Measurements from ENCODE around the gene COL4A2.
A peak's percentile ranks its signal among the peaks of the same experiment; 100 is the strongest.

Gene COL4A2

GRCh38 chr13:110382229-110382628, 75.1 kb downstream of the COL4A2 start:
- no peak overlapping the region for H3K4me3 ChIP-seq (ENCODE audit: low read depth, low read length)
- CTCF ChIA-PET: interaction anchor here (0.9 kb wide), 1 partner anchor 30 kb away, joined by 4 read pairs; no protein-coding TSS in a partner anchor
- POLR2A ChIA-PET: no interaction called here
- DNase-seq (ENCODE audit: low read depth, low spot score): no peak
- TF ChIP-seq CTCF (IDR thresholded peaks at IDR 0.05; ENCODE audit: insufficient read depth, low read length, missing control alignments): no peak

- no peak for TF ChIP-seq CTCF (IDR thresholded peaks at IDR 0.05; ENCODE audit: insufficient read depth, low read length, missing control alignments)
- ChIA-PET POLR2A (no interaction called here), CTCF (interaction anchor here (0.9 kb wide), 1 partner anchor 30 kb away, joined by 4 read pairs; no protein-coding TSS in a partner anchor)
- DNase-seq (ENCODE audit: low read depth, low spot score): no peak
- H3K4me3 ChIP-seq (ENCODE audit: low read depth, low read length): no peak overlapping the region
These were observed 75.7 kb downstream of the COL4A2 start for GRCh38 chr13:110382830-110383229.

- TF ChIP-seq CTCF (IDR thresholded peaks at IDR 0.05; ENCODE audit: insufficient read depth, low read length, missing control alignments): no peak
- peak overlapping the region; percentile 25 for H3K4me3 ChIP-seq (ENCODE audit: low read depth, low read length)
- DNase-seq (ENCODE audit: low read depth, low spot score): no peak
- CTCF ChIA-PET: interaction anchor here (1.0 to 2.9 kb wide), 5 partner anchors 8 to 154 kb away, joined by 3 to 12 read pairs (median 4); no protein-coding TSS in a partner anchor
- POLR2A ChIA-PET: interaction anchor here (1.6 kb wide), 1 partner anchor 7 kb away, joined by 7 read pairs; no protein-coding TSS in a partner anchor
These were observed 80.5 kb downstream of the COL4A2 start for GRCh38 chr13:110387451-110388107.

- no peak for DNase-seq (ENCODE audit: low read depth, low spot score)
- peak overlapping the region; percentile 25 for H3K4me3 ChIP-seq (ENCODE audit: low read depth, low read length)
- no peak for TF ChIP-seq CTCF (IDR thresholded peaks at IDR 0.05; ENCODE audit: insufficient read depth, low read length, missing control alignments)
- CTCF ChIA-PET: interaction anchor here (1.0 to 2.9 kb wide), 6 partner anchors 9 to 155 kb away, joined by 3 to 12 read pairs (median 4); no protein-coding TSS in a partner anchor
- POLR2A ChIA-PET: interaction anchor here (0.6 to 1.6 kb wide), 4 partner anchors 8 to 227 kb away, joined by 3 to 7 read pairs (median 3); partner anchors contain the start of gene NAXD
These were observed 81.2 kb downstream of the COL4A2 start for GRCh38 chr13:110388108-110388943.

GRCh38 chr13:110390567-110390966, 83.5 kb downstream of the COL4A2 start:
- no peak for TF ChIP-seq CTCF (IDR thresholded peaks at IDR 0.05; ENCODE audit: insufficient read depth, low read length, missing control alignments)
- ChIA-PET POLR2A (no interaction called here), CTCF (interaction anchor here (1.1 to 1.3 kb wide), 3 partner anchors 22 to 166 kb away, joined by 3 read pairs; no protein-coding TSS in a partner anchor)
- DNase-seq (ENCODE audit: low read depth, low spot score): peak; percentile 84
- H3K4me3 ChIP-seq (ENCODE audit: low read depth, low read length): no peak overlapping the region

- TF ChIP-seq CTCF (IDR thresholded peaks at IDR 0.05; ENCODE audit: insufficient read depth, low read length, missing control alignments): no peak
- POLR2A ChIA-PET: no interaction called here
- H3K4me3 ChIP-seq (ENCODE audit: low read depth, low read length): no peak overlapping the region
- no peak for DNase-seq (ENCODE audit: low read depth, low spot score)
- CTCF ChIA-PET: interaction anchor here (1.3 kb wide), 1 partner anchor 21 kb away, joined by 3 read pairs; no protein-coding TSS in a partner anchor
These were observed 84.2 kb downstream of the COL4A2 start for GRCh38 chr13:110391273-110391672.

Data from AG04449 (cell line).